Neural progenitor cell (in vitro differentiated cells): ENCODE results near the gene CDK10. TPM values are rescaled to one million over a fixed set of nuclear protein-coding genes. Genes with fewer than 3 reads are reported as not detected.

Experiments used
- DNase-seq: peaks from one replicate; pipeline ENCODE4 v3.0.0-alpha.2; 2016; ENCODE audit warnings: low spot score
- H2AFZ ChIP-seq: fragments of 200-600 bp; sonication (generic); replicated peaks from 2 replicates; pipeline ENCODE4 v1.6.1; 2016; ENCODE audit warnings: antibody characterized with exemption
- H3F3A ChIP-seq: fragments of 200-600 bp; sonication (generic); 2 replicates; pipeline ENCODE4 v1.6.1; 2016; ENCODE audit warnings: antibody characterized with exemption, low read depth
- H3K27ac ChIP-seq: fragments of 200-600 bp; sonication (generic); 2 replicates; pipeline ENCODE4 v1.5.1; 2016; ENCODE audit warnings: mild to moderate bottlenecking
- H3K27me3 ChIP-seq: fragments of 200-600 bp; sonication (generic); 2 replicates; pipeline ENCODE4 v1.6.1; 2016; ENCODE audit warnings: mild to moderate bottlenecking, moderate library complexity
- H3K36me3 ChIP-seq: fragments of 200-600 bp; sonication (generic); 2 replicates; pipeline ENCODE4 v1.5.1; 2016
- H3K4me1 ChIP-seq: fragments of 200-600 bp; sonication (generic); 2 replicates; pipeline ENCODE4 v1.6.1; 2016; ENCODE audit warnings: mixed run types
- H3K4me2 ChIP-seq: fragments of 200-600 bp; sonication (generic); 2 replicates; pipeline ENCODE4 v1.6.1; 2016
- H3K4me3 ChIP-seq: fragments of 200-600 bp; sonication (generic); 2 replicates; pipeline ENCODE4 v1.5.1; 2016
- H3K79me2 ChIP-seq: fragments of 200-600 bp; sonication (generic); 2 replicates; pipeline ENCODE4 v1.6.1; 2016; ENCODE audit warnings: low read depth
- H3K9ac ChIP-seq: fragments of 200-600 bp; sonication (generic); 2 replicates; pipeline ENCODE4 v1.6.1; 2016
- H3K9me3 ChIP-seq: fragments of 200-600 bp; sonication (generic); 2 replicates; pipeline ENCODE4 v1.5.1; 2016; ENCODE audit warnings: low read depth
- H4K20me1 ChIP-seq: fragments of 200-600 bp; sonication (generic); 2 replicates; pipeline ENCODE4 v1.6.1; 2016; ENCODE audit warnings: low read depth
- H3K27ac Mint-ChIP-seq: 3 replicates; pipeline ENCODE4 v1.8.0; 2021; ENCODE audit warnings: mixed read lengths
- H3K27me3 Mint-ChIP-seq: 2 replicates; pipeline ENCODE4 v1.8.0; 2022; ENCODE audit warnings: low read depth, mild to moderate bottlenecking, inconsistent platforms, moderate library complexity, mixed read lengths; ENCODE audit not compliant: insufficient read depth
- H3K36me3 Mint-ChIP-seq: 3 replicates; pipeline ENCODE4 v1.8.0; 2021; ENCODE audit warnings: mixed read lengths
- H3K4me1 Mint-ChIP-seq: 3 replicates; pipeline ENCODE4 v1.8.0; 2021; ENCODE audit warnings: mixed read lengths
- H3K4me3 Mint-ChIP-seq: 3 replicates; pipeline ENCODE4 v1.8.0; 2021; ENCODE audit warnings: mild to moderate bottlenecking, moderate library complexity, mixed read lengths
- H3K9me3 Mint-ChIP-seq: 3 replicates; pipeline ENCODE4 v1.8.0; 2020; ENCODE audit warnings: mixed read lengths
- CTCF ChIP-seq: fragments of 200-600 bp; sonication (generic); IDR thresholded peaks from 2 replicates; pipeline ENCODE4 v1.5.1; 2017; ENCODE audit warnings: antibody characterized with exemption, mild to moderate bottlenecking
- EZH2 ChIP-seq: fragments of 200-600 bp; sonication (generic); IDR thresholded peaks from 2 replicates; pipeline ENCODE4 v1.6.1; 2017; ENCODE audit warnings: antibody characterized with exemption, mild to moderate bottlenecking, moderate library complexity
- EZH2phosphoT487 ChIP-seq: fragments of 200-600 bp; sonication (generic); IDR thresholded peaks from 2 replicates; pipeline ENCODE4 v1.6.1; 2017; ENCODE audit warnings: antibody characterized with exemption
- total RNA-seq: library from RNA; depleted of rRNA; stranded (reverse); fragments of >200 nt; gene quantifications from 2 replicates; pipeline ENCODE4 v1.2.3, GENCODE V29; 2015; ENCODE audit warnings: low replicate concordance

Gene CDK10
- total RNA-seq, 1 donor from 2014 or later: 75.6 TPM

- Histone ChIP-seq H3K4me3 (peak overlapping the region; percentile 69), H3K27ac (no peak overlapping the region), H3K4me2 (peak overlapping the region; percentile 79), H3K9me3 (no peaks in the 10 kb centered on the region), H4K20me1 (no peaks in the 10 kb centered on the region), H3K9ac (peak overlapping the region; percentile 4), H3K36me3 (no peaks in the 10 kb centered on the region), H3K27me3 (no peaks in the 10 kb centered on the region), H2AFZ (peak overlapping the region; percentile 67), H3K4me1 (peaks cover 11% of the 10 kb centered on the region), H3K79me2 (no peaks in the 10 kb centered on the region), H3F3A (peaks cover 8% of the 10 kb centered on the region)
- H3K27me3 Mint-ChIP-seq: peaks cover 13% of the 10 kb centered on the region
- no peaks in the 10 kb centered on the region for H3K9me3 Mint-ChIP-seq
- H3K4me3 Mint-ChIP-seq: peak overlapping the region; percentile 72
- H3K4me1 Mint-ChIP-seq: peaks cover 8% of the 10 kb centered on the region
- peak; percentile 34 for DNase-seq
- TF ChIP-seq EZH2phosphoT487 (no peak), CTCF (no peak)
- peaks cover 4% of the 10 kb centered on the region for H3K36me3 Mint-ChIP-seq
- no peak overlapping the region for H3K27ac Mint-ChIP-seq
These were observed 25.8 kb downstream of the CDK10 start for GRCh38 chr16:89712274-89712781.

- no peak for TF ChIP-seq EZH2
- TF ChIP-seq EZH2phosphoT487: no peak
- no peak for TF ChIP-seq CTCF
- H3K79me2 ChIP-seq: no peaks in the 10 kb centered on the region
- Mint-ChIP-seq H3K4me1 (peaks cover 16% of the 10 kb centered on the region), H3K9me3 (no peaks in the 10 kb centered on the region), H3K36me3 (peaks cover 3% of the 10 kb centered on the region), H3K27ac (peak overlapping the region; percentile 72), H3K4me3 (no peak overlapping the region), H3K27me3 (peaks cover 16% of the 10 kb centered on the region)
- no peaks in the 10 kb centered on the region for H3K9me3 ChIP-seq
- H4K20me1 ChIP-seq: peaks cover 1% of the 10 kb centered on the region
- no peak overlapping the region for H3K4me3 ChIP-seq
- no peak for DNase-seq
- no peak overlapping the region for H3K27ac ChIP-seq
- no peak overlapping the region for H3K9ac ChIP-seq
- no peaks in the 10 kb centered on the region for H3K36me3 ChIP-seq
- peaks cover 18% of the 10 kb centered on the region for H3K27me3 ChIP-seq
- H3F3A ChIP-seq: peaks cover 17% of the 10 kb centered on the region
- H3K4me1 ChIP-seq: peaks cover 3% of the 10 kb centered on the region
- H3K4me2 ChIP-seq: no peak overlapping the region
- no peak overlapping the region for H2AFZ ChIP-seq
These were observed 30.0 kb downstream of the CDK10 start for GRCh38 chr16:89716493-89716892.

GRCh38 chr16:89716916-89717687, 30.6 kb downstream of the CDK10 start:
- Mint-ChIP-seq H3K4me3 (no peak overlapping the region), H3K36me3 (peaks cover 3% of the 10 kb centered on the region), H3K27me3 (peaks cover 16% of the 10 kb centered on the region), H3K4me1 (peaks cover 16% of the 10 kb centered on the region), H3K27ac (no peak overlapping the region), H3K9me3 (no peaks in the 10 kb centered on the region)
- Histone ChIP-seq H3K9me3 (no peaks in the 10 kb centered on the region), H3F3A (peaks cover 23% of the 10 kb centered on the region), H3K9ac (no peak overlapping the region), H3K27me3 (peaks cover 24% of the 10 kb centered on the region), H3K4me1 (peaks cover 6% of the 10 kb centered on the region), H2AFZ (no peak overlapping the region), H3K36me3 (no peaks in the 10 kb centered on the region), H4K20me1 (peaks cover 7% of the 10 kb centered on the region), H3K4me2 (no peak overlapping the region), H3K4me3 (no peak overlapping the region), H3K27ac (no peak overlapping the region), H3K79me2 (no peaks in the 10 kb centered on the region)
- TF ChIP-seq EZH2 (no peak), CTCF (no peak), EZH2phosphoT487 (no peak)
- no peak for DNase-seq
